GM23248 (cell line): ENCODE data around the gene IGFBP4. TPM values are rescaled to one million over a fixed set of nuclear protein-coding genes. Genes with fewer than 3 reads are reported as not detected.

Experiments used
- DNase-seq: peaks from one replicate; pipeline ENCODE4 v3.0.0-alpha.2; 2015
- H2AFZ ChIP-seq: fragments of 200-600 bp; sonication (generic); 2 replicates; pipeline ENCODE4 v1.6.1; 2016; ENCODE audit warnings: antibody characterized with exemption
- H3F3A ChIP-seq: fragments of 200-600 bp; sonication (generic); 2 replicates; pipeline ENCODE4 v1.6.1; 2016; ENCODE audit warnings: mild to moderate bottlenecking, antibody characterized with exemption, mixed run types; ENCODE audit not compliant: insufficient read depth
- H3K27ac ChIP-seq: fragments of 200-600 bp; sonication (generic); 2 replicates; pipeline ENCODE4 v1.5.1; 2016; ENCODE audit warnings: mild to moderate bottlenecking
- H3K27me3 ChIP-seq: fragments of 200-600 bp; sonication (generic); replicated peaks from 2 replicates; pipeline ENCODE4 v1.6.1; 2016; ENCODE audit warnings: mild to moderate bottlenecking; ENCODE audit not compliant: insufficient read depth
- H3K36me3 ChIP-seq: fragments of 200-600 bp; sonication (generic); 2 replicates; pipeline ENCODE4 v1.6.1; 2016; ENCODE audit warnings: low read depth, mild to moderate bottlenecking
- H3K4me1 ChIP-seq: fragments of 200-600 bp; sonication (generic); 2 replicates; pipeline ENCODE4 v1.6.1; 2016; ENCODE audit warnings: mild to moderate bottlenecking; ENCODE audit not compliant: insufficient read depth
- H3K4me2 ChIP-seq: fragments of 200-600 bp; sonication (generic); one replicate; pipeline ENCODE4 v1.6.1; 2016; ENCODE audit warnings: mild to moderate bottlenecking; ENCODE audit not compliant: unreplicated experiment
- H3K4me3 ChIP-seq: fragments of 200-600 bp; sonication (generic); 2 replicates; pipeline ENCODE4 v1.5.1; 2016; ENCODE audit warnings: mild to moderate bottlenecking
- H3K79me2 ChIP-seq: fragments of 200-600 bp; sonication (generic); 2 replicates; pipeline ENCODE4 v1.6.1; 2016; ENCODE audit warnings: mild to moderate bottlenecking; ENCODE audit not compliant: insufficient read depth
- H3K9ac ChIP-seq: fragments of 200-600 bp; sonication (generic); 2 replicates; pipeline ENCODE4 v1.6.1; 2016; ENCODE audit warnings: mild to moderate bottlenecking
- H3K9me2 ChIP-seq: fragments of 200-600 bp; sonication (generic); 2 replicates; pipeline ENCODE4 v1.6.1; 2016; ENCODE audit warnings: mixed run types, mild to moderate bottlenecking, moderate library complexity; ENCODE audit not compliant: insufficient read depth
- H3K9me3 ChIP-seq: fragments of 200-600 bp; sonication (generic); one replicate; pipeline ENCODE4 v1.6.1; 2017; ENCODE audit warnings: low read depth
- H4K20me1 ChIP-seq: fragments of 200-600 bp; sonication (generic); 2 replicates; pipeline ENCODE4 v1.6.0; 2016; ENCODE audit not compliant: insufficient read depth
- EZH2 ChIP-seq: fragments of 200-600 bp; sonication (generic); IDR thresholded peaks from 2 replicates; pipeline ENCODE4 v1.6.1; 2018; ENCODE audit warnings: antibody characterized with exemption, mild to moderate bottlenecking; ENCODE audit not compliant: insufficient read depth, poor library complexity, severe bottlenecking
- EZH2phosphoT487 ChIP-seq: fragments of 200-600 bp; sonication (generic); IDR thresholded peaks from 2 replicates; pipeline ENCODE4 v1.6.1; 2018; ENCODE audit warnings: antibody characterized with exemption, moderate library complexity, mild to moderate bottlenecking, low read depth; ENCODE audit not compliant: insufficient read depth
- WGBS, 2 experiments: methylation state at CpG; one replicate each; pipeline ENCODE4 v1.1.6; 2015 to 2017; ENCODE audit warnings: low lambda C conversion rate in 2 of 2, low coverage in 1 of 2; ENCODE audit errors: missing lambda C conversion rate in 2 of 2; 5-methylcytosine and 5-hydroxymethylcytosine counted together
- in situ Hi-C: fragments of 300-500 bp; cut with MboI; formaldehyde crosslinking; loops from 2 replicates; pipeline ENCODE4 v1.15.0; 2020
- polyA plus RNA-seq: library from polyadenylated mRNA; unstranded; fragments of >200 nt; fragmentation: Nextera tagmentation; extraction: Ambion mirVana; gene quantifications from 2 replicates; pipeline ENCODE4 v1.2.1, GENCODE V29; 2016
- total RNA-seq: library from RNA; depleted of rRNA; stranded (reverse); fragments of >200 nt; shearing (Covaris generic); gene quantifications from 2 replicates; pipeline ENCODE4 v1.2.3, GENCODE V29; 2014

IGFBP4 gene
- total and polyA plus RNA-seq, 2 experiments from 2014 or later: 408 to 1,209 TPM

DNA sequence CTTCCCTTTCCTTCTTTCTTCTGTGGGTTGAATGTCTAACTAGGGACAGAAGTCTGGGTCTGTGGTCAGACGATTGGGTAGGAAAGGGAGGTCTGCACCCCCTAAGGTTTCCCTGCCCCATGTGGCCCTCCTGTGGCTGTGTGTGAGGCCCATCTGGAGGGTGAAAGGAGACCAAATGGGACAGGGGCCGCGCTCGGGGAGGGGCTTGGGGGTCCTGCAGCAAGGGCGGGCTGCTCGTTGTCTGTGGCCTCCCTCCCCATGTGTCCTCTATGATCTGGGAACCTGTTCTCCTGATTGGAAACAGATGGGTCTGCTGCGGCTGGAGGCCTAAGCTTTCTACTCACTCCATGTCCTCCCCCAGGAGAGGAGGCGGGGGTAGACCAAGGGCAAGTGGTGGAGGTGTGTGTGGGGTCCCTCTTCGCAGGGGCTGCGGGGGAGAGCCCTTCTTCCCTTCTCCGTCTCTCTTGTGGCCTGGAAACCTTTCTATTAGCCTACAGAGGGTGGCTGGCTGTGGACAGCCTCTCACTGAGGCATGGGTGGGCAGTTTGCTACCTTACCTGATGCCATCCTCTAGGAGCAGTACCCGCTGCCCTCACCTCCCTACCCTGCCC, 18.6 kb downstream of the IGFBP4 start:
- WGBS, 2 experiments: 34 to 56% methylated on average over 6 to 12 of the region's 12 CpGs

DNA sequence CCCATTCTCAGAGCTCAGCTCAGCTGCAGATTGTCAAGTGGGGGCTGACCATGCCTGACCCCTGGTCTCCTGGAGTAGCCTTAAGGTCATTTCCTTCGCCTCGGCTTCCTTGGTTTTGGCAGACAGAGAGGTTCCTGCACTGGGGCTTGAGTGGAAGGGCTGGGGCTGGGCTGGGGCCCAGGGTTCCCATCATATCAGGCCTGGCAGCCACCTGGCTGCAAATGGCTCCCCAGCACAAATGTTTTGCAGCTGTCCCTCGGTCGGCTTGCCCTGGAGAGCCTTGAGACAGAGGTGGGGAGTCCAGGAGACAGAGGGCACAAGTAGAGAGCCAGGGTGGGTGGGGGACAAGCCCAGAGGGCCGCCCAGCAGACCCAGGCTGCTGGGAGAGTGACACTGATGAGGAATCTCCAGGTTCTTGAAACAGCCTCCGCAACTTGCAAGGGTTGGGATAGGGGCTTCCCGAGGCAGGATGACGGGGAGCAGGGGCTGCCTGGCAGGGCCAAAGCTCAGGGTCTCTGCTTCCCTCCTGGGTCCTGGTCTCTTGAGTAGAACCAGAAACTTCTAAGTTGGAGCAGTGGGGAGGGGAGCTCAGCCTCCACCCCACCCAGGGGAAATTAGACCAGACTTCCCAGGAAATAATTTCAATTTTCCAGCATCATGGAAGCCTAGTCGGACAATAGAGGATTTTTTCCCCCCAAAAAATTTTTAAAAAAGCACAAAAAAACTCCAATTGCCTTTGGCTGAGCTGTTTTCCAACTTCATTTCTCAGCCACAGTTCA, 19.3 kb downstream of the IGFBP4 start:
- Histone ChIP-seq H3K9me2 (no peaks in the 10 kb centered on the region), H3F3A (peaks cover 71% of the 10 kb centered on the region), H3K27me3 (no peaks in the 10 kb centered on the region), H2AFZ (no peak overlapping the region), H4K20me1 (no peaks in the 10 kb centered on the region), H3K9ac (no peak overlapping the region), H3K36me3 (peaks cover 8% of the 10 kb centered on the region; the same call in 1 of the 2 replicates), H3K4me1 (peaks cover 31% of the 10 kb centered on the region), H3K4me3 (no peak overlapping the region), H3K79me2 (no peaks in the 10 kb centered on the region), H3K4me2 (no peak overlapping the region), H3K9me3 (no peaks in the 10 kb centered on the region), H3K27ac (peak overlapping the region; percentile 42)
- no peak for DNase-seq
- in situ Hi-C loops: no loop called here
- 59% methylated on average over 8 to 9 of the region's 9 CpGs for WGBS, 2 experiments
- TF ChIP-seq EZH2phosphoT487: no peak
- no peak for TF ChIP-seq EZH2

More for the DNA sequence above, 18.6 kb downstream of the IGFBP4 start:
- H2AFZ ChIP-seq: no peak overlapping the region
- peaks cover 38% of the 10 kb centered on the region for H3K4me1 ChIP-seq
- H3K4me3 ChIP-seq: no peak overlapping the region
- H3K9me2 ChIP-seq: no peaks in the 10 kb centered on the region
- H3K4me2 ChIP-seq: no peak overlapping the region
- no peaks in the 10 kb centered on the region for H4K20me1 ChIP-seq
- in situ Hi-C loops: no loop called here
- peak; percentile 62 for DNase-seq
- H3F3A ChIP-seq: peaks cover 73% of the 10 kb centered on the region
- TF ChIP-seq EZH2phosphoT487 (no peak), EZH2 (no peak)
- H3K9ac ChIP-seq: no peak overlapping the region
- peaks cover 8% of the 10 kb centered on the region; the same call in 1 of the 2 replicates for H3K36me3 ChIP-seq
- no peaks in the 10 kb centered on the region for H3K9me3 ChIP-seq
- peak overlapping the region; percentile 42 for H3K27ac ChIP-seq
- no peaks in the 10 kb centered on the region for H3K79me2 ChIP-seq
- no peaks in the 10 kb centered on the region for H3K27me3 ChIP-seq

DNA sequence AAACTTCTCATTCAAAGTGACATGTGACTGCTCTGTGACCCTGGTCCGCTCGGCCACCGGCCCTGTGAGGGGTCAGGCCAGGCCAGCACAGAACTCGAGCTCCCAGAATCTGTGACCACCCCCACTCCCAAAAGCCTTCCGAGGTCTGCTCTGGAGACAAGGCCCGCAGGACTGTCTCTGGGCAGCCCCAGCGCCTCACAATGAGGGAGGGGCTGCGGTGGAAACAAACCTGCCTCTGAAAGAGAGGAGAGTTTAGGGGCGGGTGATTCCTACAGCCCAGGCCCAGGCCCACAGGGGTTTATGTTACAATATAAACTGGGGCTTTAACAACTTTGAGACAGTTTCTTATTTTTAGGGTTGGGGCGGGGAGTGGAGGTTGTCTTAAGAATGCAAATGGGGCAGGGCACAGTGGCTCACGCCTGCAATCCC, 19.9 kb downstream of the IGFBP4 start:
- H3K4me2 ChIP-seq: no peak overlapping the region
- H3K27ac ChIP-seq: peak overlapping the region; percentile 42
- no peaks in the 10 kb centered on the region for H3K27me3 ChIP-seq
- in situ Hi-C loops: no loop called here
- no peaks in the 10 kb centered on the region for H3K79me2 ChIP-seq
- peaks cover 71% of the 10 kb centered on the region for H3F3A ChIP-seq
- H3K36me3 ChIP-seq: peaks cover 8% of the 10 kb centered on the region; the same call in 1 of the 2 replicates
- 58 to 62% methylated on average over 11 of the region's 11 CpGs for WGBS, 2 experiments
- H3K9ac ChIP-seq: no peak overlapping the region
- no peak overlapping the region for H2AFZ ChIP-seq
- H3K9me3 ChIP-seq: no peaks in the 10 kb centered on the region
- no peak overlapping the region for H3K4me3 ChIP-seq
- no peaks in the 10 kb centered on the region for H4K20me1 ChIP-seq
- peak; percentile 42 for DNase-seq
- peaks cover 25% of the 10 kb centered on the region for H3K4me1 ChIP-seq
- H3K9me2 ChIP-seq: no peaks in the 10 kb centered on the region
- TF ChIP-seq EZH2: no peak
- TF ChIP-seq EZH2phosphoT487: no peak

DNA sequence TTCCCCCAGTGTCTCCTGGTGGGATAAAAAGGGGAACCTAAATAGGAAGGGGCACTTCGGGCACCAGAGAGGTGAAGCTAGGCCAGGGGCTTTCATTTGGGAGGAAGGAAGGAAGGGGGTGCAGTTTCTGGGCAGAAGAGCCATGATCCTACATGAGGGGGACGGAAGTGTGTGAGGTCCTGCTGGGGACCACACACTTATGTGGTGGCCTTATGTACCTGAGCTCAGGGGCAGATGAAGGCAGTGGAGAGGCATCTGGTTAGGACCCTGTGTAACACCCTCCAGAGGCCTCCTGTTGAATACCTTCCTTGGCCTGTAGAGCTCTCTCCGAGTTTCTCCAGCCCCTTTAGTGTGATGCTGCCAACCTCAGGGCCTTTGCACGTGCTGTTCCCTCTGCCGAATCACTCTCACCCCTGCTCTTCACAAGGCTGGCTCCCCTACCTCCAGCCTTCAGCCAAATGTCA, 21.2 kb downstream of the IGFBP4 start:
- Histone ChIP-seq H4K20me1 (no peaks in the 10 kb centered on the region), H3K27me3 (no peaks in the 10 kb centered on the region), H3F3A (peaks cover 70% of the 10 kb centered on the region), H3K4me3 (no peak overlapping the region), H3K4me2 (no peak overlapping the region), H3K9me2 (no peaks in the 10 kb centered on the region), H3K4me1 (peaks cover 12% of the 10 kb centered on the region), H3K9me3 (no peaks in the 10 kb centered on the region), H3K9ac (no peak overlapping the region), H3K36me3 (no peaks in the 10 kb centered on the region), H2AFZ (no peak overlapping the region), H3K79me2 (no peaks in the 10 kb centered on the region), H3K27ac (no peak overlapping the region)
- in situ Hi-C loops: no loop called here
- WGBS, 2 experiments: 91 to 95% methylated on average over 5 of the region's 5 CpGs
- DNase-seq: no peak
- TF ChIP-seq EZH2: no peak
- no peak for TF ChIP-seq EZH2phosphoT487
